ENCODE results near the gene MED26.

DNA sequence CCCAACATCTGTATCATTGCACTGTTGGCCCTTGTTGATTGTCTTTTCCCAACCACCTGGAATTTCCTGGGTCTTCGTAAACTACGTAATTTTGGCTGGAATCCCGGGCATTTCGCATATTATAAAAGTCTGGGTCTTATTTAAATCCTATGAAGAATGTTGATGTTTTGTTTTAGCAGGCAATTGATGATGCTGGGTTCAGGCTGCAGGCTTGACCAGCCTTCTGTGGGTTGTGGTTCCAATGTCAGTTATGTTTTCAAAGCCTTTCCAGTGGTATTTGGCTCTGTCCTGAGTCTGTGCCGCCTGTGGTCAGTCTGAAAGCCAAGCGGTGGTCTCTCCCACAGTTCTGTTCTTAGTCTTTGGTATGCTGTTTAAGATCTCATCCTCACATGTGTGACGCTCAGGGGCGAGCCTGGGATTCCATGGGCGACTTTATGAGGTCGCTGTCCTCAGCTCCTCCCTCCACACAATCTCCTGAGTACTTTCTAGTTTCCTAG, 68.2 kb downstream of the MED26 start:
- TF ChIP-seq CTCF (IDR thresholded peaks at IDR 0.05) = no peak
- TF ChIP-seq POLR2A (IDR thresholded peaks at IDR 0.05) = no peak
